GF-D8 (cell line): ENCODE results near the gene PTPRN2.
"Not testable (repeated sequence)": the region's sequence is repeated elsewhere in the genome, so short reads cannot be mapped to it uniquely, and the experiment has no call there.

ENCODE experiments used
- DNase-seq: peaks from one replicate; lab custom pipeline; 2025; lab: John Stamatoyannopoulos, UW

Gene PTPRN2

DNA sequence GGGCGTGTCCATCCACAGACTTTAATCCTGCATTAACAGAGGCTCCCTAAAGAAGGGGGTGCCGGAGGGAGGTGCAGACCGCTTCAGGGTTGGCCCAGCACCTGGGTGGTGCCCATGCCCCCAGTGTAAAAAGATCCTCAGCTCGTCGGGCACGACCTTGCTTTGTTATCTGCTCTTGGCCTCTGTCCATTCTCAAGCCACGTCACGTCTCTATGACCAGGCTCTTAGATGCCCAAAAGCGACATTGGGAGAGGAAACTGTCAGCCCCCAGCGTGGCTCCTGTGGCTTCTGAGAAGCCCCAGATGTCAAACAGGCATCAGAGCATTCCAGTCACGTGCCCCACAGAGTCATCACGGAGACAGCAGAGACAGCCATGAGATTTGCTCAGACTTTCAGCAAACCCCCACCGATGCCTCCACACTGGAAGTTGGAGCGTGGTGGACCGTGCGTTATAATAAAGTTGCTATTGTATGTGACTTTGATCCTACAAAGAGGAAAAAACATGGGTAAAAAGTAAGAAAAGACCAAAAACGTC, 55.5 kb downstream of the PTPRN2 start:
- no peak for DNase-seq

DNA sequence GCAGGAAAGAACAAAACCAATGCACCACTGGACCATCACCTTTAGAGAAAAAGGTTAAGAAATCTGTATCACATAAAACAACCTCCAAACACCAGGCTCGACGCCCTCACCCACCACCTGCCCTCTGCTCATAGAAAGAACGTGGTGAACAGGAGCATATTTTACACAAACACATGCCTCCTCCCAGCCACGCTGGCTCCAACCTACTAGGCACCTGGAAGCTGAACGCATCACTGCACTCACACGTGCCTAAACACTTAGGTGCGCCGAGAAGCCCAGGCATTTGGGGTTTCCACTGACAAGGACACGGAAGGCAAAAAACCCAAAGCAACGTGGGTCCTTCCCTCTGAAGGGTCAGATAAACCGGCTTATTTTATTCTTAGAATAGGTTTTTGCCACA, 56.0 kb downstream of the PTPRN2 start:
- DNase-seq = no peak

DNA sequence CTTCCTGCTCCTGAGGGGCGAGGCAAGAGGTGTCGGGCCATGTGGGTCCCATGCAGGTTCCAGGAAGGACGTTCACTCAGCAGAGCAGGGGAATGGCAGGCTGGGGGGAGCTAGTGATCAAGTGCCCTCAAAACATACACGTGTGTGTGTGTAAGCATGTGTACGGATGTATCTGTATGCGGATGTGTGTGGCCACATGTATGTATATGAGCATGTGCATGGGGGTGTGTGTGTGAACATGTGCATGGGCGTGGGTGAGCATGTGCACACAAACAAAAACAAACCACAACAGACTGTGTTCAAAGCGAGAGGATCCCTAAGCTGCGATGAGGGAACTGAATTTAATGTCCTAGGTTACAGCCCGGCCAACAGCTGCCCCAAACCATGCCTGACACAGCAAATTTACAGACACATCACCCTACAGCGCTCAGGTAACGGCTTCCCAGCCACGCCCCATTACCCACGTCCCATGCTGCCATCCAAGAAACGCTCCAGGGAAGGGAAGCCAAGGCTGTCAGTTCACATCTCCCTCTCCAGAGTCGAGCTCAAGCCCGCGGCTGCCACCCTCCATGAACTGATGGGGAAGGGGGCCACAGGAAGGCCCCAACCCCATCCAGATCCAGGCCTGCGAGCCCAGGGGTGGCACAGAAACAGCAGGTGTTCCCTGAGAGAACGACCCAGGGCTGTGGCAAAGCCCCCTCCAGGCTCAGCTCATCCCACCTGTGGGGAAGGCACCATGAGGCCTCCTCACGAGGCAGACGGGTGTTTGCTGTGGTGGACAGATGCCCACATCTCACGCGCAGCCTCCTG, 56.6 kb downstream of the PTPRN2 start:
- no peak for DNase-seq

DNA sequence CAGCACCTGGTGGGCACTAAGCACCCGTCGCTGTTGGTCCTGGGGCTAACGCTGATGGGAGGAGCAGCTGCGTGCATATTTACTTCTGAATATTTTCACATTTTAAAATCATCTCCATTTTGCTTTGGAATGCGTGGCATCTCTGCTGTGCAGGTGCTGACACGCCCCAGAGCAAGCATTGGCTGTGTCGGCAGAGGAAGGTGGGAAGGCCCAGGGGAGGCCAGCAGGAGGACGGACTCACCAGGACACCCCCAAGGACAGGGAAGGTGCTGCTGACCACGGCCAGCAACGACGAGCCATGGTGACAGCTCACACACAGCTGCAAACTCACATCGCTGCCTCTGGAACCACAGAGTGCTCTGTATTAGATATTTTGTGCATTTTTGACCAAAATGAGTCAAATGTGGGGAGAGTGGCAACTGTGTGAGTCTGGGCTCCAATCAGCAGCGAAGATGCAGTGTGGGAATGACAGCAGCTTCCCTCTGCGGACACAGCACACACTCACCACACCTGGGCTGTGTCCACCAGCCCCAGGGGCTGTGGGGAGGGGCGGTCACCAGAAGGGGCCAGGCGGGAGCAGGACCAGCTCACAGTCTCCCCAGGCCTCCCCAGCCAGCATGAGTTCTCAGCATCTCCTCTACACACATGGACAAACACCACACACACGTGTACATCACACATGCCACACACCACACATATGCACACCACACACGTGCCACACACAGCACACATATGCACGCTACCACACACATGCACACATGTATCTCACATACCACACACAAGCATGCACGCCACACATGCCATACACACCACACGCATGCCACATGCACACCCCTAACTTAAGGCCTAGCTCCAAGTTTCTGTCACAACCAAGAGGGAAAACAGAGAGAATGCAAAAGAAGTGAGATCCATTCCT, 58.2 kb downstream of the PTPRN2 start:
- no peak for DNase-seq

DNA sequence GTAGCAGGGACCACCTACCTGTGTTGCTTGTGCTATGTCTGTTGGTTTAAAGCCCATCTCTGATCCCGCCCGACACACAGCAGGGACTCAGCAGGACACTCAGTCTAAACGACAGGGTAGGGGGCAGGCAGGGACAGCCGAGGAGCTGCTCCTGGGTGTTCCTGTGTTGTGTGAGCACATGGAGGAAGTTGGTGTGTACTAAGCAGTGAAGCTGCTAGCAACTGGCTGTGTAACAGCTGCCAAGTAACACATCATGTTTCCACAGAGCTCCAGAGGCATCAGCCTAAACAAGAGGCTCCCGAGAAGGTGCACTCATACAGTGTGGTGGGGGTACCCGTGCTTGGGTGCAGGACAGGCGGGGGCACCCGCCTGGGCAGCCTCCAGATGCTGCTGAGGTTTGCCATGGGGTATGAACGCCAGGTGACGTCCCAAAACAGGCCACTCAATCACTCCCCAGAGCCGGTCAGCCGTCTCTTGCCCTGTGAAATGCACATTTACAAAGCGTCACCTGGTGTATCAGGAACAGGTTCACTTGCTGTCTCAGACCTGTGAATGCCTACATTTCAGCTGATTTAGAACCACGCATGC, 59.6 kb downstream of the PTPRN2 start:
- no peak for DNase-seq

DNA sequence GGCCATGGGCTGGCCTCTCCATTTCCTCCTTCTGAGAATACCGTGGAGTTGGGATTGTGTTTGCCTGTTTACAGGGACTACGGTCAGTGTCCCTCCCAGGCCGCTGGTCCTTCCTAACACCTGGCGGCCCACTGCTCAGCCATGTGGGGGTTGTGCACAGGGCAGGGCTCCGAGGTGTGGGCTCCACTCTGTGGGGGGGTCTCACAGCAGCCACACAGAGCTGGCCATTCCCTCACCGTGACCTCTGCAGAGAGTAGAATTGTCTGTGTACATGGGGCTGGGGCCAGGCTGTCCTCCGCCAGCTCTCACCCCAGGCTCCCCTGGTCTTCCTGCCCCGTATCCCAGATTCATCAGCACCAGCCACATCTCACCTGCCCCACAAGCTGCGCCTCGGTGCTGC, 60.1 kb downstream of the PTPRN2 start:
- no peak for DNase-seq

DNA sequence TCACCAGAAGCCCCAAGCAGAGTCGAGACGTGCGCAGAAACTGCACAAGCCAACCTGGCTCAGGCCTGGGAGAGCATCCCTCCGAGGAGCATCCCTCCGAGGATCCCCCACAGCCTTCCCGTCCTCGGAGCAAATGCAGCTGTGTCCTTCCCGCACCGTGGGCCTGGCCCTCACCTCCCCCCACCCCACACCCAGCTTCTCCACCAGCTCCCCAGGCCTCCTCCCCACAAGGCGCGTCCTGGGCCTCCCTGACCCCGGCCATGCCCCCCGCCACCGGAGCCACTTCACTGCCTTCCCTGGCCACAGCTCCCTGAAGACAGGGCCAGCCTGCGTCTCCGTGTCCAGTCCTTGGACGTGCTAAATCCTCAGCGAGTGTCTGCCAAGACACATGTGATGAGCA, 60.6 kb downstream of the PTPRN2 start:
- DNase-seq = no peak

DNA sequence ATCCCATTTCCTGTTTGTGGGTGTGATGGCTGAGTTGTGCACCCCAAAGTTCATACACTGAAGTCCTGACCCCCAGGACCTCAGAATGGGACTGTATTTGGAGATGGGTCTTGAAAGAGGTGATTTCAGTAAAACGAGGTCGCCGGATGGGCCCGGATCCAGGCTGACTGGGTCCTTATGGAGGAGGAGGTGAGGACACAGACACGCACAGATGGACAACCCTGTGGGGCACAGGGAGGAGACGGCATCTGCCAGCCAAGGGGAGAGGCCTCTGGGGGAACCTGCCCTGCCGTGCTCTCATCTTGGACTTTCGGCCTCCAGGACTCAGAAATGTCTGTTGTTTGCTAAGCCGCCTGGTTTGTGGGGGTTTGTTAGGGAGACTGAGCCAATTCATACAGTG, 61.1 kb downstream of the PTPRN2 start:
- no peak for DNase-seq

DNA sequence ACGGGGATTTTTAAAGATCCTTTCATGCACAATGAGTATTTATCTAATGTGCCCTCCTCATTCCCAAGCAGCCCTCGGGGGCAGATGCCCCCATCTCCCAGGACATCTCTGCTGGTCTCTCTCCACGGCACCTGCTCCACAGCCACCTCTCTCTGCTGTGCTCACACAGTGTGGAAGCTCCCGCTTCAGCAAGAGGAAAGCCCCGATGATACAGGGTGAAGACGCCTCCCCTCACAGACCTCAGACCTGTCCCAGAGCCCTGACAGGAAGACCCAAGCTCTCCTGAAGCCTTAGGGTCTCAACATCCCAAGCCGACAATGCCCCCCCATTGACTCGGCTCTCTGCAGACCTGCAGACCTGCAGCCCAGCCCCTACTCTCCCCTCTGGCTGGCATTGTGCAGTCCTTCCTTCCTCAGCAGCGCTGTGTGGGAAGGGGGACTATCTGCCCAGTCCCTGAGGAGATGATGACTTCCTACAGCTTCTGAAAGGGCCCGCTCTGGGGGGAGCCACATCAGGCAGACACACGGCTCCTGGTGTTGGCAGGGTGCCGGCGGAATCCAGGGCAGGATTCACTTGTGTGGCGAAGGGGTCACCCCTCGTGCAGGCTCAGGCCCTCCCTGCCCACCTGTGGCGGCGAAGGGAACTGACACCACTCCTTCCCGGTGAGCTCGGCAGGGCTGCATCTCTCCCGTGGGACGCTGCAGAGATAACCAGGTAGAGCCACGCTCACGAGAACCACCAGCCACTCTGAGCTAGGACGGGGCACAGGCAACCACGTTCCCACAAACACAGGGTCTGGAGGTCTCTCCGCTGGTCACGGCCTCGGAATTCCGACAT, 61.8 kb downstream of the PTPRN2 start:
- DNase-seq = no peak

DNA sequence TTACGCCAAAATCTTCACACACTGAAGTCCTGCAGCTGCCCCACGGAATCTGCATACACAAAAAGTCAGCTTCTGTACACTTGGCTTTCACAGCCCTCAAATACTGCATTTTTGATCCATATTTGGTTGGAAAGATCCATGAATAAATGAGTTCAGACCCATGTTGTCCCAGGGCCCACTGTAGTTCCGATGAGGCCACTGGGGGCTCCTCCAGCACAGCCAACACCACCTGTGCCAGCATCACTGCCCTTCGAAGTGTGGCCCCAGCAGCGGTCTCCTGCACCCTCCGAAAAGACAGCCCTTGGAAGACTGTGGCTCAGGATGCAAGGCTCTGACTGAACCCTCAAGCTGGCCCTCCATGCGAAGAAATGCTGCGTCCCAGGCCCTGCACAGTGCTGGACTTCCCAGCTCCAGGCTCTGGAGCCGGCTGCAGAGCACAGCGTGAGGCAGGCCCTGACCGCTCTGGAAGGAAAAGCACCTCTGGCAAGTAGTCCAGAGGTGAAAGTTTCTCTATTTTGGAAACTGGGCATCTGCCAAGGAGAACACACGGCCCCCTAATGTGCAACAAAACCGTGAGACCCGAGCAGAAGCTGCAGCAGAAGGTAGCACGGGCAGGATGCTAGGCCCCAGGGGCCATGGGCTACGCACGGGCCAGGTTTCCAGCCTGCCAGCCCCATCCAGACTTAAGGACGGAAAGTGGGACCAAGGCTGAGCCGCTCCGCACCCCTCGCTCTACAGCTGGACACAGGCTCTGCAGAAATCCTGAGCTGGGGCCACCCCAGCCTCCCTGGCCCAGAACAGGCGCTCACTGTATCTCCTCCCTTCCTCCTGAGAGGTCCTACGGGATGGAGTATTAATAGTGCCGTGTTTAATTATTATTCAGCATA, 62.6 kb downstream of the PTPRN2 start:
- no peak for DNase-seq

DNA sequence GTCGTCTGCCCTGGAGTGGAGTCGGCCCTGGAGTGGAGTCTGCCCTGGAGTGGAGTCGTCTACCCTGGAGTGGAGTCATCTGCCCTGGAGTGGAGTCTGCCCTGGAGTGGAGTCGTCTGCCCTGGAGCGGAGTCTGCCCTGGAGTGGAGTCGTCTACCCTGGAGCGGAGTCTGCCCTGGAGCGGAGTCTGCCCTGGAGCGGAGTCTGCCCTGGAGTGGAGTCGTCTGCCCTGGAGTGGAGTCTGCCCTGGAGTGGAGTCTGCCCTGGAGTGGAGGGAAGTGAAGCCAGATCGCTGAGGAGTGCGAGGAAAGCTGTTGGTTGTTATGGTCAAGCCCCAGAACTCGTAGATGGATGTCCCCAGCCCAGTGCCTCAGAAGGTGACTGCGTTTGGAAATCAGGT, 63.3 kb downstream of the PTPRN2 start:
- DNase-seq = not testable (repeated sequence)

DNA sequence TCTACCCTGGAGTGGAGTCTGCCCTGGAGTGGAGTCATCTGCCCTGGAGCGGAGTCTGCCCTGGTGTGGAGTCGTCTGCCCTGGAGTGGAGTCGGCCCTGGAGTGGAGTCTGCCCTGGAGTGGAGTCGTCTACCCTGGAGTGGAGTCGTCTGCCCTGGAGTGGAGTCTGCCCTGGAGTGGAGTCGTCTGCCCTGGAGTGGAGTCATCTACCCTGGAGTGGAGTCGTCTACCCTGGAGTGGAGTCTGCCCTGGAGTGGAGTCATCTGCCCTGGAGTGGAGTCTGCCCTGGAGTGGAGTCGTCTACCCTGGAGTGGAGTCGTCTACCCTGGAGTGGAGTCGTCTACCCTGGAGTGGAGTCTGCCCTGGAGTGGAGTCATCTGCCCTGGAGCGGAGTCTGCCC, 63.7 kb downstream of the PTPRN2 start:
- not testable (repeated sequence) for DNase-seq

DNA sequence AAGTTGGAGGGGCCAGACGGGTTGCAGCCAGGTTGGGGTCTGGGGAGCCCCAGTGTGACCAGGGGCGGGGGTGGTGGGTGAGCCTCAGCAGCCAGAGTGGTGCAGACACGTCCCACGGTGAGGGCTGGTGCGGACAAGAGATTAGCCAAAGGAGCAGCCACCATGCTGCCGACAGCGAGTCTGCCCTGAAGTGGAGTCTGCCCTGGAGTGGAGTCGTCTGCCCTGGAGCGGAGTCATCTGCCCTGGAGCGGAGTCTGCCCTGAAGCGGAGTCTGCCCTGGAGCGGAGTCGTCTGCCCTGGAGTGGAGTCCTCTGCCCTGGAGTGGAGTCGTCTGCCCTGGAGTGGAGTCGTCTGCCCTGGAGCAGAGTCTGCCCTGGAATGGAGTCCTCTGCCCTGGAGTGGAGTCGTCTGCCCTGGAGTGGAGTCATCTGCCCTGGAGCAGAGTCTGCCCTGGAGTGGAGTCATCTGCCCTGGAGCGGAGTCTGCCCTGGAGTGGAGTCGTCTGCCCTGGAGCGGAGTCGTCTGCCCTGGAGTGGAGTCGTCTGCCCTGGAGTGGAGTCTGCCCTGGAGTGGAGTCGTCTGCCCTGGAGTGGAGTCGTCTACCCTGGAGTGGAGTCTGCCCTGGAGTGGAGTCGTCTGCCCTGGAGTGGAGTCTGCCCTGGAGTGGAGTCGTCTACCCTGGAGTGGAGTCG, 64.3 kb downstream of the PTPRN2 start:
- not testable (repeated sequence) for DNase-seq

DNA sequence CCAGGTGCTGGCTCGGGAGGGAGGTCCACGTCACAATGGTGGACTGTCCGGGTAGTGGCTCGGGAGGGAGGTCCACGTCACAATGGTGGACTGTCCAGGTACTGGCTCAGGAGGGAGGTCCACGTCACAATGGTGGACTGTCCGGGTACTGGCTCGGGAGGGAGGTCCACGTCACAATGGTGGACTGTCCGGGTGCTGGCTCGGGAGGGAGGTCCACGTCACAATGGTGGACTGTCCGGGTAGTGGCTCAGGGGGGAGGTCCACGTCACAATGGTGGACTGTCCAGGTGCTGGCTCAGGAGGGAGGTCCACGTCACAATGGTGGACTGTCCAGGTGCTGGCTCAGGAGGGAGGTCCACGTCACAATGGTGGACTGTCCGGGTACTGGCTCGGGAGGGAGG, 65.8 kb downstream of the PTPRN2 start:
- DNase-seq = not testable (repeated sequence)

DNA sequence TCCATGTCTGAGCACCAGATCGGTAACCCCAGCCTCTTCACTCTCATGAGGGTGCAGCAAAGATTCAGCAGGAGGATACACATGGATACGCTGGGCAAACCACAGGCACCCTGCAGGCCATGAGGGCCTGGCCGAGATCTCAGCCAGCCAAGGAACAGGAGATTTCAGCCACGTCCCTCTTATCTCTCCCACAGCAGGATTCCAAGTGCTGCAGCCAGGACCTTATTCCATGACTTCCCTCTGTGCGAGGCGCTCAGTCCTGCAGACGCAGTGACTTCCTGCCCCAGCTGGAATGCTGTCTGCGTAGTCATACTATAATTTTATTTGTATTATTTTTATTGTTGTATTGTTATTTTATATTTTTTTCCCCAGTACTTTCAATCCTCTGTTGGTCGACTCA, 66.8 kb downstream of the PTPRN2 start:
- DNase-seq = no peak

DNA sequence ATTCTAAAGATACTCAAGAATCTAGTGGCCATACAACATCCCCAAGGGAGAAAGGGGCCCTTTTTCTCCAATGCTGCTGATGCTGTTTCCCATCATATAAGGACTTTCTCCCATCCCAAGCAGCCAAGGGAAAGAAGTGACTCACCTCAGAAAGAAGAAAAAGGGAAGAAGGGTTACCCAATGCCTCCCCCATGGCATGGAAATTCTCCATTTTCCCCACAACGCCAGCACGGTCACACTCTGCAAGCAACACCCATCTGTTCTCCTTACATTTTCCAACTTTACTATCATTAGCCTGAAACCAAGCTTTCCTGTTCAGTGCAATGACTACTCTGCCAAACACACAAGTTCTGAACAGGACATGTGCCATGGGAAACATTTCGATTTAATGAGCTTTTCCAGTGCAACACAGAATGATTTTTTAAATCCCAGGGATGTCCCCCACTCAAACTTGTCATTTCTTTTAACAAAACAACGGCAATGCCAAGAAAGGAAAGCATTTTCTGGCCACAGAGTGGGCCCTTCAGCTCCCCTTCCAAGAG, 67.9 kb downstream of the PTPRN2 start:
- no peak for DNase-seq

DNA sequence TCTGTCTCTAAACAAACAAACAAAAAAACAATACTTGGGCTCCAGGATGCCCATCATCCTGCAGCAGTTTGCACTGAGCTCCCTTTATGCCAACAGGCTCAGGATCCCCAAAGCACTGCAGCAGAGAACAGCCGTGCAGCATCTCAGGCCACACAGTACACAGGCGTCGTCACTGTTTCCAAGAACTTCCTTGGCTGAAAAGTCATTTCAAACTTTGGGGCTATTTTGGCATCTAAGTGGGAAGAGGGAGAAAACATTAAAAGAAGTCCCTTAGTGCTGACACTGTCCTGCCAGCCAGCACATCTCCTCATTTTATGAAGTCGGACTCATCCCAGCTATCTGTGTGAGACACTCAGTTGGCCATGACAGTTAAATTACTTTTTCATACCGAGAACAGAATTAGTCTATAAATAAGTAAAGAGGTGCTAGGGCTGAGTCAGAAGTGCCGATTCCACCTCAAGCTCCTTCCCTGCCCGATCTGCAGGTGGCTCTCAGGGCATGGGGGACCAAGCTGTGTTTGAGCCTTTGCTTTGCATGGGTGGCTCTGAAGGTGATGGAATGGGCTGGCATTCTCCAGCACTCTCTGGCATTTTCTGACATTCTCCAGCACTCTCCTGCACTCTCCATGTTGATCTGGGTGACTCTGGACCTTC, 68.5 kb downstream of the PTPRN2 start:
- no peak for DNase-seq

DNA sequence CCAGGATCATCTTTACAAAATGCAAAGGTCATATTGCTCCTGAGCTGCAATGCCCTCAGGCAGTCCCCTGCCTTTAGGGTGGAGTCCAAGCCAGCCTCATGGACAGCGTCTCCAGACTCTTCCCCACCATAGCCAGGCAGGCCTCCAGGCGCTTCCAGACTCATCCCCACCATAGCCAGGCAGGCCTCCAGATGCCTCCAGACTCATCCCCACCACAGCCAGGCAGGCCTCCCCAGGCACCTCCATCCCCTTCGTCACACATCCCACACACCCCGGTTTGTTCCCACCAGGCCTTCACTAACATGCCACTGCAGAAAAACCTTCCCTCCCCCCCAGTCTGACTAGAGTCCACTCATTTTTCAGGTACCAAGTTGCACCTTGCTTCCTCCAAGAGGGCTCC, 70.1 kb downstream of the PTPRN2 start:
- DNase-seq = no peak

DNA sequence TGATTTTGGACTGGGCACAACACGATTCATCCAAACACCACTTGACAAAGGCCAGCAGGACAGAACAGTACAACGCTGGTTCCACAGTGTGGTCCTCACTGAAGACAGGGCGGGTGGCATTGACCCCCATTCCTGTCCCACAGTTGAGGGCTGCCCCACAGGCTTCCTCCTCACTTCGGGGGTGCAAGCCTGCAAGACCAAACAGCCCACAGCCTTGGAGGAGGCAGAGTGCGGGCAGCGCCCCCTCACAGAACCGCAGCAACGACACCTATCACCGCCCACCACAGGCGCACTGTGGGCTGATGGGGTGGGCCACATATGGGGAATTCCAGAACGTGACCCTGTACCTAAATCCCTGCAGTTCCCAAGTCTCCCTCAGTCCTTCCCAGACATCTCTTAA, 70.6 kb downstream of the PTPRN2 start:
- DNase-seq = no peak
